ENCODE measurements around the gene RAC2.

RAC2 gene

GRCh38 chr22:37239336-37240239 is 4.5 kb downstream of the RAC2 start:
- H3K4me1 Mint-ChIP-seq, result no peaks in the 10 kb centered on the region
- H3K9me3 Mint-ChIP-seq, result no peaks in the 10 kb centered on the region
- H3K4me3 Mint-ChIP-seq, result no peak overlapping the region
- H3K27me3 Mint-ChIP-seq (ENCODE audit: low read depth), result peaks cover 21% of the 10 kb centered on the region
- H3K36me3 Mint-ChIP-seq (ENCODE audit: low read depth), result no peaks in the 10 kb centered on the region
- TF ChIP-seq CTCF (IDR thresholded peaks at IDR 0.05; ENCODE audit: unreplicated experiment in 3 of 3), result no peak
- H3K27ac Mint-ChIP-seq, result no peak overlapping the region

GRCh38 chr22:37237371-37238268 is 6.4 kb downstream of the RAC2 start:
- Mint-ChIP-seq H3K4me1 (no peaks in the 10 kb centered on the region), H3K27me3 (ENCODE audit: low read depth) (peaks cover 28% of the 10 kb centered on the region), H3K27ac (peak overlapping the region in 1 of 3 experiments; percentile 46), H3K9me3 (no peaks in the 10 kb centered on the region), H3K4me3 (no peak overlapping the region), H3K36me3 (ENCODE audit: low read depth) (no peaks in the 10 kb centered on the region)
- TF ChIP-seq CTCF (IDR thresholded peaks at IDR 0.05; ENCODE audit: unreplicated experiment in 3 of 3), result no peak

- Mint-ChIP-seq H3K36me3 (ENCODE audit: low read depth) (no peaks in the 10 kb centered on the region), H3K9me3 (no peaks in the 10 kb centered on the region), H3K27me3 (ENCODE audit: low read depth) (peaks cover 28% of the 10 kb centered on the region), H3K27ac (no peak overlapping the region), H3K4me1 (no peaks in the 10 kb centered on the region), H3K4me3 (no peak overlapping the region)
- no peak for TF ChIP-seq CTCF (IDR thresholded peaks at IDR 0.05; ENCODE audit: unreplicated experiment in 3 of 3)
These were observed 8.0 kb downstream of the RAC2 start for GRCh38 chr22:37235897-37236607.

- no peaks in the 10 kb centered on the region for H3K9me3 Mint-ChIP-seq
- H3K27ac Mint-ChIP-seq, result peak overlapping the region in 1 of 3 experiments; percentile 21
- H3K4me3 Mint-ChIP-seq, result no peak overlapping the region
- H3K27me3 Mint-ChIP-seq (ENCODE audit: low read depth), result peaks cover 32% of the 10 kb centered on the region
- H3K36me3 Mint-ChIP-seq (ENCODE audit: low read depth), result no peaks in the 10 kb centered on the region
- H3K4me1 Mint-ChIP-seq, result no peaks in the 10 kb centered on the region
- TF ChIP-seq CTCF (IDR thresholded peaks at IDR 0.05; ENCODE audit: unreplicated experiment in 3 of 3), result no peak
These were observed 9.0 kb downstream of the RAC2 start for GRCh38 chr22:37234736-37235711.

Measured in nephron (organoid).